ENCODE data around the gene MAS1L. TPM values are rescaled to one million over a fixed set of nuclear protein-coding genes. Genes with fewer than 3 reads are reported as not detected.

MAS1L gene
- total and polyA plus RNA-seq, 3 donors from 2014 or later = not detected

DNA sequence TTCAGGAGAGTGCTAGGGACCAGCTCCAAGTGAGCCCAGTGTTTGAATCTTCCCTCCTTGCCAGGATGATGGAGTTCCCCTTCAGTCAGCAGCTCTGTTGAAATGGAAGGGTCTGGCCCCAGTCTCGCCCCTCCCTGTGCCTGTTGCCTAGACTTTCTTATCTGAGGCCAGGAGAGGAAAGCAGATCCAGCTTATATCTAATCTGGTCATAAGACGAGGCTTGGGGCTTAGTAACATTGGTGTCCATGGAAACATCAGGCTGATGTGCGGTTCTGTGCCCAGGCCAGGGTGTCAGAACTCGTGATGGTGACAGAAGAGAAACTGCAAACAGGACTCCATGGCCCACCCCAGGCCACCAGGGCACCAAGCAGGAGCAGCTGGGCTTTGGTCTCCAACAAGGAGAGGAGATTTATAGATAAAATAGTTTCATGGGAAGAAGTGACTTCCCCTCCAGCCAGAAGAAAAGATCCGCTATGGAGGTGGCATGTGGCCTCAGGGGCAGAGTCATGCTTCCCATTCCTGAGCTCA lies 9.8 kb downstream of the MAS1L start:
- H3K4me1 ChIP-seq = no peaks in the 10 kb centered on the region
- DNase-seq = no peak
- H3K4me3 ChIP-seq = no peak overlapping the region
- no peaks in the 10 kb centered on the region for H3K36me3 ChIP-seq (ENCODE audit: low read depth, missing control alignments)
- intact Hi-C loops (cut with DNase I; ENCODE audit: low total_unique reads) = no loop called here
- no peaks in the 10 kb centered on the region for H3K9me3 ChIP-seq
- 70 to 77% methylated on average over 5 of the region's 5 CpGs for WGBS, 2 donors
- no peak overlapping the region for H3K27ac ChIP-seq
- TF ChIP-seq, protein P1, sequence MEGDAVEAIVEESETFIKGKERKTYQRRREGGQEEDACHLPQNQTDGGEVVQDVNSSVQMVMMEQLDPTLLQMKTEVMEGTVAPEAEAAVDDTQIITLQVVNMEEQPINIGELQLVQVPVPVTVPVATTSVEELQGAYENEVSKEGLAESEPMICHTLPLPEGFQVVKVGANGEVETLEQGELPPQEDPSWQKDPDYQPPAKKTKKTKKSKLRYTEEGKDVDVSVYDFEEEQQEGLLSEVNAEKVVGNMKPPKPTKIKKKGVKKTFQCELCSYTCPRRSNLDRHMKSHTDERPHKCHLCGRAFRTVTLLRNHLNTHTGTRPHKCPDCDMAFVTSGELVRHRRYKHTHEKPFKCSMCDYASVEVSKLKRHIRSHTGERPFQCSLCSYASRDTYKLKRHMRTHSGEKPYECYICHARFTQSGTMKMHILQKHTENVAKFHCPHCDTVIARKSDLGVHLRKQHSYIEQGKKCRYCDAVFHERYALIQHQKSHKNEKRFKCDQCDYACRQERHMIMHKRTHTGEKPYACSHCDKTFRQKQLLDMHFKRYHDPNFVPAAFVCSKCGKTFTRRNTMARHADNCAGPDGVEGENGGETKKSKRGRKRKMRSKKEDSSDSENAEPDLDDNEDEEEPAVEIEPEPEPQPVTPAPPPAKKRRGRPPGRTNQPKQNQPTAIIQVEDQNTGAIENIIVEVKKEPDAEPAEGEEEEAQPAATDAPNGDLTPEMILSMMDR (IDR thresholded peaks at IDR 0.05) = no peak
- no peak for TF ChIP-seq POLR2A (IDR thresholded peaks at IDR 0.05)
- no peaks in the 10 kb centered on the region for H3K27me3 ChIP-seq

DNA sequence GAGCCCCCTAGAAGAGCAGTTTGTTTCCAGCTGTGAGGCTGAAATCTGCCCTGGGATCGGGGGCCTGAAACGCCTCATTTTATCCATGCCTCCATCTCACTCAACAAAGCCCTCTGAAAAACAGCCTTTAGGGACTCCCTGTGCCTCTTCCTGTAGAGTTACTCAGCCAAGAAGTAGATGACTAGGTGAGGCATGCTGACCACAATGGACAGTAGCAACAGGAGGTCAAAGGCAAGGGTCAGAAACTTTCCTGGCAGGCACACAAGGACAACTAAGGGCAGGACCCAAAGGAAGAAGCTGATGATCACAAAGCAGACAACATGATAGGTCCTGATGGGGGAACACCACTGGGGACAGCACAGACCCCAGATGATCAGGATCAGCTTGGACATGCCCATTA lies 12.8 kb downstream of the MAS1L start:
- Histone ChIP-seq H3K4me3 (no peak overlapping the region), H3K9me3 (no peaks in the 10 kb centered on the region), H3K27me3 (no peaks in the 10 kb centered on the region), H3K27ac (no peak overlapping the region), H3K36me3 (ENCODE audit: low read depth, missing control alignments) (no peaks in the 10 kb centered on the region), H3K4me1 (no peaks in the 10 kb centered on the region)
- intact Hi-C loops (cut with DNase I; ENCODE audit: low total_unique reads) = no loop called here
- WGBS, 2 donors = 71 to 93% methylated on average over 2 of the region's 2 CpGs
- DNase-seq = no peak
- TF ChIP-seq, protein P1 (IDR thresholded peaks at IDR 0.05) = no peak
- no peak for TF ChIP-seq POLR2A (IDR thresholded peaks at IDR 0.05)

DNA sequence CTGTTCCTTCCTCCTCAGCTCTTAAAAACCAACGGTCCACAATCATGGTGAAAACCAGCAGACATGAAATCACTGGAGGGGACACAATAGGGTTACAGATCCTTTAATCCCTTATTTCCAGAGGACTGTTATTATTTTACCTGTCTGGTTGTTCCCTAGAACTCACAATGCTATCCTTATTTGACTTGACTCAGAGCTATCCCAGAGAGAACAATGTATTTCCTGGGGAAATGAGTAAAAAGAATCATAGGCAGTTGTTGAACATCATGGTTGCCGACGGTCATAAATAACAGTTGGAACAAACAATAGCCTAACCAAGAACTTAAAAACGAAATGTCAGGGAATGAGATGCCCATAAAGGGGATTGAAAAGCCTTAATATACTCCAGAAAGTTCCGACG lies 21.5 kb downstream of the MAS1L start:
- no peak overlapping the region for H3K27ac ChIP-seq
- no peak overlapping the region for H3K4me3 ChIP-seq
- no peaks in the 10 kb centered on the region for H3K9me3 ChIP-seq
- no peaks in the 10 kb centered on the region for H3K4me1 ChIP-seq
- no peaks in the 10 kb centered on the region for H3K36me3 ChIP-seq (ENCODE audit: low read depth, missing control alignments)
- intact Hi-C loops (cut with DNase I; ENCODE audit: low total_unique reads) = no loop called here
- DNase-seq = no peak
- H3K27me3 ChIP-seq = no peaks in the 10 kb centered on the region
- TF ChIP-seq POLR2A (IDR thresholded peaks at IDR 0.05) = no peak
- TF ChIP-seq, protein P1 (IDR thresholded peaks at IDR 0.05) = no peak
- WGBS, 2 donors = 78 to 79% methylated on average over 6 of the region's 6 CpGs

DNA sequence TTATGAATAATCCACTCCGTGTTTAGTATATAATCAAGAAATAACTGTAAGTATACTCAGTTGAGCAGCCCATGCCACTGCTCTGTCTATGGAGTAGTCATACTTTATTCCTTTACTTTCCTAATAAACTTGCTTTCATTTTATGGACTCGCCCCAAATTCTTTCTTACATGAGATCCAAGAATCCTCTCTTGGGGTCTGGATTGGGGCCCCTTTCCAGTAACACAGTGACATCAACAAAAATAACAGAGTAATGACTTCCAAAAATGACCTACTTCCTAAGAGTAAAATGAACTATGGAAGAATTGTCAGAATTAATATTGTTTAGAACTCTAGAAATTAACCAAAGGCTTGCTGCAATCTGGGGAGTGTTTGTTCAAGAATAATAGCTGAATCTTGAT lies 22.0 kb downstream of the MAS1L start:
- H3K4me3 ChIP-seq = no peak overlapping the region
- intact Hi-C loops (cut with DNase I; ENCODE audit: low total_unique reads) = no loop called here
- H3K4me1 ChIP-seq = no peaks in the 10 kb centered on the region
- H3K27ac ChIP-seq = no peak overlapping the region
- DNase-seq = no peak
- no peaks in the 10 kb centered on the region for H3K27me3 ChIP-seq
- 86 to 88% methylated on average over 2 of the region's 2 CpGs for WGBS, 2 donors
- H3K9me3 ChIP-seq = no peaks in the 10 kb centered on the region
- no peaks in the 10 kb centered on the region for H3K36me3 ChIP-seq (ENCODE audit: low read depth, missing control alignments)
- TF ChIP-seq, protein P1 (IDR thresholded peaks at IDR 0.05) = no peak
- no peak for TF ChIP-seq POLR2A (IDR thresholded peaks at IDR 0.05)

DNA sequence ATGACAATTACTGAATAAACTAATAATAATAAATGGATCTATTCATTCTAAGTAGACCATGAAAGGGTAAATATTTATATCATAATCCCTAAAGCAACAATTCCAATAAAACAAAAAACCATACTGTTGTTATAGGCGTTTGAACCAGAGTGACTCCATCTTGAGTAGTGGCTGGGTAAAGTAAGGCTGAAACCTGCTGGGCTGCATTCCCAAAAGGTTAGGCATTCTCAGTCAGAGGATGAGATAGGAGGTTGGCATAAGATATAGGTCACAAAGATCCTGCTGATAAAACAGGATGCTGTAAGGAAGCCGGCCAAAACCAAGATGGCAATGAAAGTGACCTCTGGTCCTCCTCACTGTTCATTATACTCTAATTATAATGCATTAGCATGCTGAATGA lies 22.5 kb downstream of the MAS1L start:
- no peak overlapping the region for H3K4me3 ChIP-seq
- no peaks in the 10 kb centered on the region for H3K4me1 ChIP-seq
- 82 to 88% methylated on average over 2 of the region's 2 CpGs for WGBS, 2 donors
- H3K27ac ChIP-seq = no peak overlapping the region
- no peak for TF ChIP-seq POLR2A (IDR thresholded peaks at IDR 0.05)
- TF ChIP-seq, protein P1 (IDR thresholded peaks at IDR 0.05) = no peak
- DNase-seq = no peak
- H3K9me3 ChIP-seq = no peaks in the 10 kb centered on the region
- no peaks in the 10 kb centered on the region for H3K36me3 ChIP-seq (ENCODE audit: low read depth, missing control alignments)
- H3K27me3 ChIP-seq = no peaks in the 10 kb centered on the region
- intact Hi-C loops (cut with DNase I; ENCODE audit: low total_unique reads) = no loop called here
